Fibroblast of mammary gland (primary cell): ENCODE data around the gene FAM78A.
"Not testable (repeated sequence)": the region's sequence is repeated elsewhere in the genome, so short reads cannot be mapped to it uniquely, and the experiment has no call there.

Experiments
- DNase-seq: peaks from one replicate; pipeline ENCODE4 v3.0.0-alpha.2; 2010; ENCODE audit warnings: low read depth
- H3K4me3 ChIP-seq: 2 replicates; pipeline ENCODE4 v1.5.1; 2011; ENCODE audit warnings: low read depth, mild to moderate bottlenecking, low read length, moderate library complexity; ENCODE audit not compliant: control insufficient read depth
- CTCF ChIP-seq: conservative IDR thresholded peaks from 2 replicates; pipeline ENCODE4 v1.5.1; 2011; ENCODE audit warnings: low read depth, low read length, inconsistent platforms; ENCODE audit not compliant: control insufficient read depth, insufficient read depth

The FAM78A gene

DNA sequence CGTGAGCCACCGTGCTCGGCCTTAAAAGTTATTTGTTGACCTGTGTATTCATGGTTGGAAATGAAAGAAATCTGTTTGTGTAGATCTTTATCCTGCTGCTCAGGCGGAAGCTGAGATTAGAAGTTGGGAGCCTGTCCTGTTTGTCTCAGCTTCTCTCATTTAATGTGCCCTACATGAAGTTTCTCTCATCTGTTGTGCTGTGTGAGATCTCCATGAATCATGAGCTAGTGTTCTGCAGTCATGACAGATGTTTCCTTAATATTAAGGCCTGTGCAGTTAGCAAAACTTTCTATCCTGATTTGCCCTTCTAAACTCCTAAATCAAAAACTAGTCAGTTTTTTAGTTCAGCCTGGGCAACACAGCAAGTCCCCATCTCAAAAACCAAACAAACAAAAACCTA, 59.5 kb downstream of the FAM78A start:
- H3K4me3 ChIP-seq = no peak overlapping the region
- DNase-seq = no peak
- TF ChIP-seq CTCF = no peak

GRCh38 chr9:131214876-131215275, 61.4 kb downstream of the FAM78A start:
- no peak overlapping the region for H3K4me3 ChIP-seq
- no peak for TF ChIP-seq CTCF
- no peak for DNase-seq

- peak; percentile 18 for DNase-seq
- H3K4me3 ChIP-seq = no peak overlapping the region
- no peak for TF ChIP-seq CTCF
These were observed 61.9 kb downstream of the FAM78A start for GRCh38 chr9:131214286-131214856.

GRCh38 chr9:131211920-131212319, 64.4 kb downstream of the FAM78A start:
- DNase-seq, H3K4me3 ChIP-seq: not testable (repeated sequence)
